H1 (cell line): ENCODE data around the gene CDKN3. TPM values are rescaled to one million over a fixed set of nuclear protein-coding genes. Genes with fewer than 3 reads are reported as not detected.

Experiments
- CTCF ChIA-PET: fragments of 300-600 bp; sonication (Branson Sonifier 250); formaldehyde crosslinking; loops from one replicate; lab custom pipeline; 2021; ENCODE audit not compliant: partially characterized antibody; lab: Charles Lee
- POLR2A ChIA-PET: fragments of 300-600 bp; sonication (Branson Sonifier 250); formaldehyde crosslinking; loops from one replicate; lab custom pipeline; 2021; ENCODE audit warnings: inconsistent platforms; ENCODE audit not compliant: partially characterized antibody; lab: Charles Lee
- DNase-seq, 2 experiments: peaks; one replicate each; pipeline versions ENCODE4 v3.0.0 to v3.0.0-alpha.2; 2010 to 2022; ENCODE audit warnings: low spot score in 2 of 2, low read depth in 1 of 2, mixed read lengths in 1 of 2
- FAIRE-seq: peaks from 2 replicates; lab custom pipeline; 2011; peaks lifted over from hg19 to GRCh38; lab: Jason Lieb, UNC
- H2AFZ ChIP-seq: 2 replicates; pipeline ENCODE4 v1.8.1; 2012; ENCODE audit warnings: low read length, inconsistent platforms
- H2AK5ac ChIP-seq: 2 replicates; pipeline ENCODE4 v1.6.1; 2013; ENCODE audit warnings: low read depth, low read length
- H2BK120ac ChIP-seq: replicated peaks from 2 replicates; pipeline ENCODE3; 2013; ENCODE audit warnings: low read depth, low read length, inconsistent platforms
- H2BK12ac ChIP-seq: 2 replicates; pipeline ENCODE4 v1.6.1; 2013; ENCODE audit warnings: low read depth, low read length
- H2BK15ac ChIP-seq: 2 replicates; pipeline ENCODE4 v1.6.1; 2013; ENCODE audit warnings: low read length
- H2BK20ac ChIP-seq: 2 replicates; pipeline ENCODE4 v1.6.1; 2013; ENCODE audit warnings: low read length
- H2BK5ac ChIP-seq: 2 replicates; pipeline ENCODE4 v1.6.1; 2013; ENCODE audit warnings: low read depth, low read length
- H3K14ac ChIP-seq: 2 replicates; pipeline ENCODE4 v1.6.1; 2013; ENCODE audit warnings: inconsistent platforms; ENCODE audit not compliant: insufficient read length
- H3K18ac ChIP-seq: 2 replicates; pipeline ENCODE4 v1.6.1; 2013; ENCODE audit warnings: low read length; ENCODE audit errors: extremely low read depth
- H3K23ac ChIP-seq: 2 replicates; pipeline ENCODE4 v1.6.1; 2013; ENCODE audit warnings: inconsistent platforms; ENCODE audit not compliant: insufficient read length
- H3K23me2 ChIP-seq: 2 replicates; pipeline ENCODE4 v1.6.1; 2013; ENCODE audit warnings: low read depth, low read length
- H3K27ac ChIP-seq: 2 replicates; pipeline ENCODE4 v1.6.1; 2011; ENCODE audit warnings: low read depth, low read length, inconsistent platforms
- H3K27me3 ChIP-seq, 4 experiments: replicated peaks in 1 of 4; 1 replicate in 1 of 4; 2 replicates in 3 of 4; pipeline versions ENCODE4 v1.6.1 to v1.8.1; 2011 to 2013; ENCODE audit warnings: low read length in 3 of 4, mild to moderate bottlenecking in 3 of 4, inconsistent platforms in 2 of 4, mixed read lengths in 2 of 4, moderate library complexity in 1 of 4; ENCODE audit not compliant: control insufficient read depth in 3 of 4, insufficient read depth in 3 of 4; ENCODE audit errors: extremely low read depth in 1 of 4
- H3K36me3 ChIP-seq, 4 experiments: 2 replicates each; pipeline versions ENCODE4 v1.6.1 to v1.8.1; 2011 to 2013; ENCODE audit warnings: mild to moderate bottlenecking in 4 of 4, low read length in 3 of 4, moderate library complexity in 2 of 4, control low read depth in 1 of 4, inconsistent platforms in 1 of 4; ENCODE audit not compliant: insufficient read depth in 4 of 4, control insufficient read depth in 2 of 4
- H3K4ac ChIP-seq: replicated peaks from 2 replicates; pipeline ENCODE3; 2013; ENCODE audit warnings: low read length, low read depth, mixed read lengths, inconsistent platforms; ENCODE audit not compliant: insufficient read length
- H3K4me1 ChIP-seq, 4 experiments: replicated peaks in 1 of 4; 1 replicate in 1 of 4; 2 replicates in 3 of 4; pipeline versions ENCODE4 v1.6.1 to v1.8.1; 2011 to 2013; ENCODE audit warnings: low read length in 3 of 4, inconsistent platforms in 2 of 4, mixed read lengths in 1 of 4; ENCODE audit not compliant: insufficient read depth in 4 of 4, control insufficient read depth in 3 of 4
- H3K4me2 ChIP-seq, 2 experiments: 2 replicates each; pipeline versions ENCODE4 v1.6.1 to v1.8.1; 2011 to 2013; ENCODE audit warnings: low read depth in 2 of 2, low read length in 2 of 2, control low read depth in 1 of 2, inconsistent platforms in 1 of 2, mild to moderate bottlenecking in 1 of 2; ENCODE audit not compliant: insufficient read depth in 1 of 2
- H3K4me3 ChIP-seq, 4 experiments: fragments of 200-600, 300-600 bp in 1 of 4; sonication (generic), shearing (Covaris generic), sonication (Bioruptor Twin) in 1 of 4; 2 replicates each; pipeline versions ENCODE4 v1.5.1 to v1.8.1; 2011 to 2016; ENCODE audit warnings: low read length in 4 of 4, low read depth in 3 of 4, control low read depth in 2 of 4, inconsistent platforms in 2 of 4, mild to moderate bottlenecking in 2 of 4, mixed read lengths in 1 of 4, moderate library complexity in 1 of 4; ENCODE audit not compliant: insufficient read depth in 2 of 4; ENCODE audit errors: extremely low read depth in 1 of 4
- H3K56ac ChIP-seq: replicated peaks from 2 replicates; pipeline ENCODE3; 2013; ENCODE audit warnings: low read depth, mild to moderate bottlenecking, mixed read lengths, low read length, inconsistent platforms; ENCODE audit not compliant: insufficient read length
- H3K79me1 ChIP-seq: 2 replicates; pipeline ENCODE4 v1.6.1; 2013; ENCODE audit warnings: low read depth, low read length, control low read depth
- H3K79me2 ChIP-seq, 2 experiments: 2 replicates each; pipeline versions ENCODE4 v1.6.1 to v1.8.1; 2012 to 2013; ENCODE audit warnings: low read length in 2 of 2, mild to moderate bottlenecking in 2 of 2, inconsistent platforms in 1 of 2; ENCODE audit not compliant: insufficient read depth in 2 of 2, control insufficient read depth in 1 of 2
- H3K9ac ChIP-seq, 4 experiments: replicated peaks in 1 of 4; 1 replicate in 1 of 4; 2 replicates in 3 of 4; pipeline versions ENCODE4 v1.6.1 to v1.8.1; 2011 to 2013; ENCODE audit warnings: low read depth in 3 of 4, low read length in 3 of 4, control low read depth in 2 of 4, mild to moderate bottlenecking in 2 of 4, moderate library complexity in 2 of 4, inconsistent platforms in 1 of 4; ENCODE audit errors: extremely low read depth in 1 of 4
- H3K9me3 ChIP-seq, 2 experiments: 2 replicates each; pipeline versions ENCODE4 v1.6.1 to v1.8.1; 2012 to 2013; ENCODE audit warnings: mild to moderate bottlenecking in 2 of 2, moderate library complexity in 2 of 2, control low read depth in 1 of 2, inconsistent platforms in 1 of 2, low read depth in 1 of 2, low read length in 1 of 2, mixed read lengths in 1 of 2; ENCODE audit not compliant: insufficient read depth in 2 of 2
- H4K20me1 ChIP-seq, 2 experiments: replicated peaks in 1 of 2; 2 replicates each; pipeline versions ENCODE3 to v1.8.1; 2011 to 2013; ENCODE audit warnings: inconsistent platforms in 2 of 2, low read length in 2 of 2, mild to moderate bottlenecking in 1 of 2; ENCODE audit not compliant: insufficient read depth in 2 of 2, control insufficient read depth in 1 of 2
- H4K5ac ChIP-seq: 2 replicates; pipeline ENCODE4 v1.6.1; 2013; ENCODE audit warnings: low read length, low read depth, mixed read lengths, inconsistent platforms; ENCODE audit not compliant: insufficient read length
- H4K8ac ChIP-seq: 2 replicates; pipeline ENCODE4 v1.8.0; 2013; ENCODE audit warnings: mild to moderate bottlenecking, moderate library complexity, low read length, inconsistent platforms; ENCODE audit not compliant: insufficient read depth; ENCODE audit errors: extremely low read depth
- H4K91ac ChIP-seq: replicated peaks from 2 replicates; pipeline ENCODE3; 2013; ENCODE audit warnings: low read length, mixed read lengths, inconsistent platforms; ENCODE audit not compliant: insufficient read length
- HDAC2 ChIP-seq, 2 experiments: fragments of 300-600 bp in 1 of 2; sonication (generic) in 1 of 2; IDR thresholded peaks; 2 replicates each; pipeline ENCODE4 v1.6.1; 2011 to 2012; ENCODE audit warnings: low read depth in 2 of 2, low read length in 2 of 2, mild to moderate bottlenecking in 2 of 2, moderate library complexity in 2 of 2, borderline replicate concordance in 1 of 2, inconsistent platforms in 1 of 2
- WGBS, 2 experiments: shearing (Covaris generic) in 1 of 2; methylation state at CpG; one replicate each; pipeline versions ENCODE4 v1.1.6 to v1.1.7; 2013 to 2015; ENCODE audit warnings: low lambda C conversion rate in 2 of 2, mixed read lengths in 2 of 2, inconsistent platforms in 1 of 2, low coverage in 1 of 2, missing lambda C conversion rate in 1 of 2; ENCODE audit not compliant: insufficient replicate concordance in 2 of 2, insufficient coverage in 1 of 2, insufficient read length in 1 of 2; ENCODE audit errors: extremely low coverage in 1 of 2, missing lambda C conversion rate in 1 of 2; 5-methylcytosine and 5-hydroxymethylcytosine counted together
- polyA plus RNA-seq, 7 experiments: library from polyadenylated mRNA; depleted of rRNA in 3 of 7; stranded (reverse) in 5 of 7; unstranded in 2 of 7; fragments of >200 nt in 5 of 7; fragments of 200-250 nt in 2 of 7; gene quantifications; 1 replicate in 5 of 7; 2 replicates in 1 of 7; 4 replicates in 1 of 7; pipeline versions ENCODE4 v1.2.1 to v1.2.3, GENCODE V29; 2011 to 2013; ENCODE audit warnings: missing spikeins in 2 of 7, mixed read lengths in 2 of 7
- total RNA-seq: library from RNA; stranded (reverse); fragmentation: NEBNext Ultra II Directional; extraction: Animal tissue kit (Norgen Biotek cat#: 25700); gene quantifications from 2 replicates; pipeline ENCODE4 v1.2.1, GENCODE V29; 2021

The CDKN3 gene
- total and polyA plus RNA-seq, 2 of the 8 experiments (the other 6 are each of a cell fraction or from before 2014, with no cell fraction given), result 43.5 to 48.3 TPM

DNA sequence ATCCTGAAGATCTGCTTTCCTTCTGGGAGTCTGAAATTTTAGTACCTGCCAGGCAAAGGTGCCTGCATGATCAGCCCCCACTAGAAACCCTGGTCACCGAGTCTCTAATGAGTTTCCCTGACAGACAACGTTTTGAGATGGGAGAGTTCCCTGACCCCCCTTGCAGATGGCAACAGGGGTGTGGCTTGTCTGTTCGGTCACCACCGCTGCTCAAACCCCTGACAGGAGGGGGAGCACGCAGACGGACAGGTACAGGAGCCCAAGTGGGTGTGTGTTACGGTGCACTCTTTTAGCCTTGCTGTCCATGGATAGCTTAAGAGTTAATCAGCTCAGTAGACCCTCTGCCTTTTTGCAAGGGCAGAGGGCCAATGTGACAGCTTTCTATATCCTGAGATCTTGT lies 19.3 kb upstream of the CDKN3 start:
- DNase-seq, result no peak
- H2BK20ac ChIP-seq, result no peak overlapping the region
- no peaks in the 10 kb centered on the region for H4K20me1 ChIP-seq
- H2BK15ac ChIP-seq, result no peak overlapping the region
- no peaks in the 10 kb centered on the region for H3K9me3 ChIP-seq
- no peak for TF ChIP-seq HDAC2 (IDR thresholded peaks at IDR 0.05; ENCODE audit: borderline replicate concordance in 1 of 2, low read depth in 2 of 2, low read length in 2 of 2)
- no peak overlapping the region for H2BK12ac ChIP-seq
- H3K4me1 ChIP-seq, result peaks cover 0 to 7% (median 2%) of the 10 kb centered on the region in 4 experiments; a peak in 2 of 7 replicates
- H4K8ac ChIP-seq, result no peak overlapping the region
- H3K79me1 ChIP-seq, result no peaks in the 10 kb centered on the region
- no peaks in the 10 kb centered on the region for H3K36me3 ChIP-seq
- no peaks in the 10 kb centered on the region for H3K79me2 ChIP-seq
- no peak overlapping the region for H3K4me2 ChIP-seq
- H2BK5ac ChIP-seq, result no peak overlapping the region
- H3K56ac ChIP-seq, result no peak overlapping the region
- H2AK5ac ChIP-seq, result no peak overlapping the region
- no peak overlapping the region for H3K4me3 ChIP-seq
- WGBS, 2 experiments, result 57% methylated on average over 7 of the region's 7 CpGs; no CpG with 5 or more reads in 1 of the 2 experiments
- no peak overlapping the region for H3K4ac ChIP-seq
- H4K91ac ChIP-seq, result no peak overlapping the region
- no peak overlapping the region for H2BK120ac ChIP-seq
- H3K9ac ChIP-seq, result no peak overlapping the region
- ChIA-PET CTCF (interaction anchor here (1.0 to 3.8 kb wide), 7 partner anchors 10 to 65 kb away, joined by 3 to 16 read pairs (median 7); partner anchors contain the start of gene CDKN3), POLR2A (interaction anchor here (1.4 to 1.8 kb wide), 3 partner anchors 10 to 17 kb away, joined by 4 to 9 read pairs (median 4); no protein-coding TSS in a partner anchor)
- no peaks in the 10 kb centered on the region for H3K27me3 ChIP-seq
- H2AFZ ChIP-seq, result no peak overlapping the region; the same call in 1 of the 2 replicates
- FAIRE-seq, result no peak
- no peaks in the 10 kb centered on the region for H3K23me2 ChIP-seq
- no peak overlapping the region for H3K18ac ChIP-seq
- no peak overlapping the region for H4K5ac ChIP-seq
- H3K23ac ChIP-seq, result no peak overlapping the region
- no peak overlapping the region for H3K27ac ChIP-seq
- no peak overlapping the region for H3K14ac ChIP-seq
